HG02588 (cell line): ENCODE results near the gene TP53AIP1.

Experiments
- ATAC-seq: cut with Tn5 transposase; IDR thresholded peaks from one replicate; pipeline ENCODE4 v1.9.1; 2021; ENCODE audit warnings: mild to moderate bottlenecking, moderate library complexity; ENCODE audit not compliant: unreplicated experiment

Gene TP53AIP1

GRCh38 chr11:128908391-128909246, 34.1 kb downstream of the TP53AIP1 start:
- no peak for ATAC-seq

GRCh38 chr11:128907585-128907984, 35.1 kb downstream of the TP53AIP1 start:
- ATAC-seq: no peak

GRCh38 chr11:128906185-128907050, 36.3 kb downstream of the TP53AIP1 start:
- ATAC-seq: no peak

GRCh38 chr11:128905345-128906184, 37.1 kb downstream of the TP53AIP1 start:
- peak; percentile 43 for ATAC-seq

GRCh38 chr11:128904656-128905344, 37.9 kb downstream of the TP53AIP1 start:
- peak; percentile 50 for ATAC-seq

- ATAC-seq: no peak
These were observed 38.4 kb downstream of the TP53AIP1 start for GRCh38 chr11:128904303-128904655.

- no peak for ATAC-seq
These were observed 39.2 kb downstream of the TP53AIP1 start for GRCh38 chr11:128903248-128904061.

GRCh38 chr11:128902515-128903066, 40.1 kb downstream of the TP53AIP1 start:
- ATAC-seq: no peak

GRCh38 chr11:128901653-128902514, 40.8 kb downstream of the TP53AIP1 start:
- ATAC-seq: no peak

GRCh38 chr11:128900468-128900867, 42.2 kb downstream of the TP53AIP1 start:
- ATAC-seq: no peak

GRCh38 chr11:128898580-128899344, 43.9 kb downstream of the TP53AIP1 start:
- no peak for ATAC-seq

GRCh38 chr11:128897826-128898225, 44.8 kb downstream of the TP53AIP1 start:
- ATAC-seq: no peak

GRCh38 chr11:128896356-128896755, 46.3 kb downstream of the TP53AIP1 start:
- ATAC-seq: no peak

- ATAC-seq: no peak
These were observed 47.1 kb downstream of the TP53AIP1 start for GRCh38 chr11:128895526-128895925.

- ATAC-seq: no peak
These were observed 48.0 kb downstream of the TP53AIP1 start for GRCh38 chr11:128894685-128895084.

GRCh38 chr11:128894286-128894681, 48.4 kb downstream of the TP53AIP1 start:
- no peak for ATAC-seq

GRCh38 chr11:128893578-128894285, 48.9 kb downstream of the TP53AIP1 start:
- ATAC-seq: peak; percentile 64
